ENCODE data around the gene FGF7. TPM values are rescaled to one million over a fixed set of nuclear protein-coding genes. Genes with fewer than 3 reads are reported as not detected.

FGF7 gene
- total RNA-seq, 1 donor from 2014 or later = not detected

GRCh38 chr15:49441356-49441755, 18.3 kb downstream of the FGF7 start:
- DNase-seq (ENCODE audit: low read depth) = no peak
- Histone ChIP-seq H3K4me3 (ENCODE audit: low read depth, low read length) (no peak overlapping the region), H3K27me3 (ENCODE audit: control insufficient read depth, insufficient read depth, low read length) (no peaks in the 10 kb centered on the region), H3K36me3 (ENCODE audit: control insufficient read depth, insufficient read depth, low read length) (no peaks in the 10 kb centered on the region)
- TF ChIP-seq CTCF (IDR thresholded peaks at IDR 0.05; ENCODE audit: insufficient read depth, low read length, poor library complexity, severe bottlenecking) = no peak

GRCh38 chr15:49441816-49442215, 18.8 kb downstream of the FGF7 start:
- Histone ChIP-seq H3K4me3 (ENCODE audit: low read depth, low read length) (no peak overlapping the region), H3K27me3 (ENCODE audit: control insufficient read depth, insufficient read depth, low read length) (no peaks in the 10 kb centered on the region)

GRCh38 chr15:49452595-49452994, 29.6 kb downstream of the FGF7 start:
- no peaks in the 10 kb centered on the region for H3K36me3 ChIP-seq (ENCODE audit: control insufficient read depth, insufficient read depth, low read length)
- no peaks in the 10 kb centered on the region for H3K27me3 ChIP-seq (ENCODE audit: control insufficient read depth, insufficient read depth, low read length)
- DNase-seq (ENCODE audit: low read depth) = no peak
- no peak overlapping the region for H3K4me3 ChIP-seq (ENCODE audit: low read depth, low read length)
- no peak for TF ChIP-seq CTCF (IDR thresholded peaks at IDR 0.05; ENCODE audit: insufficient read depth, low read length, poor library complexity, severe bottlenecking)

More at GRCh38 chr15:49441816-49442215, 18.8 kb downstream of the FGF7 start:
- no peak for DNase-seq (ENCODE audit: low read depth)
- TF ChIP-seq CTCF (IDR thresholded peaks at IDR 0.05; ENCODE audit: insufficient read depth, low read length, poor library complexity, severe bottlenecking) = no peak
- H3K36me3 ChIP-seq (ENCODE audit: control insufficient read depth, insufficient read depth, low read length) = no peaks in the 10 kb centered on the region

DNA sequence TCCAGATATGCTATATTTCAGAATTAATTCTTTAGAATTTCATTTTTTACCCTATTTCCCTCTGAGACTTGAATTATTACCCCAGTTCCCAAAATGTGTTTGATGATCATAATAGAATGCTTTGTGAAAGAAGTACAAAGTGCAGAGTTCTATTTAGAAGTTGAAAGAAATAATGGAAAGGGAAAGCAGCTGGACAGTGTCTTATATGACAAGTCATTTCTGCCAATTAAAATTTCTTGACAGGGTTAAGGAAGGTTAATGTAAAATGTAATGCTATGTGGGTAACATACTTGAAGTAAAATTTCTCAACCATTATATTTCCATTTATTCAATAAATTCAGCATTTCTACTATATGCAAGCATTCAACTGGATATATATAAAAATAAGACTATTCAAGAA, 33.1 kb downstream of the FGF7 start:
- no peaks in the 10 kb centered on the region for H3K36me3 ChIP-seq (ENCODE audit: control insufficient read depth, insufficient read depth, low read length)
- no peak overlapping the region for H3K4me3 ChIP-seq (ENCODE audit: low read depth, low read length)
- H3K27me3 ChIP-seq (ENCODE audit: control insufficient read depth, insufficient read depth, low read length) = no peaks in the 10 kb centered on the region
- no peak for TF ChIP-seq CTCF (IDR thresholded peaks at IDR 0.05; ENCODE audit: insufficient read depth, low read length, poor library complexity, severe bottlenecking)
- no peak for DNase-seq (ENCODE audit: low read depth)

GRCh38 chr15:49458145-49458544, 35.1 kb downstream of the FGF7 start:
- no peak for TF ChIP-seq CTCF (IDR thresholded peaks at IDR 0.05; ENCODE audit: insufficient read depth, low read length, poor library complexity, severe bottlenecking)
- DNase-seq (ENCODE audit: low read depth) = no peak
- H3K27me3 ChIP-seq (ENCODE audit: control insufficient read depth, insufficient read depth, low read length) = no peaks in the 10 kb centered on the region
- no peak overlapping the region for H3K4me3 ChIP-seq (ENCODE audit: low read depth, low read length)
- no peaks in the 10 kb centered on the region for H3K36me3 ChIP-seq (ENCODE audit: control insufficient read depth, insufficient read depth, low read length)

DNA sequence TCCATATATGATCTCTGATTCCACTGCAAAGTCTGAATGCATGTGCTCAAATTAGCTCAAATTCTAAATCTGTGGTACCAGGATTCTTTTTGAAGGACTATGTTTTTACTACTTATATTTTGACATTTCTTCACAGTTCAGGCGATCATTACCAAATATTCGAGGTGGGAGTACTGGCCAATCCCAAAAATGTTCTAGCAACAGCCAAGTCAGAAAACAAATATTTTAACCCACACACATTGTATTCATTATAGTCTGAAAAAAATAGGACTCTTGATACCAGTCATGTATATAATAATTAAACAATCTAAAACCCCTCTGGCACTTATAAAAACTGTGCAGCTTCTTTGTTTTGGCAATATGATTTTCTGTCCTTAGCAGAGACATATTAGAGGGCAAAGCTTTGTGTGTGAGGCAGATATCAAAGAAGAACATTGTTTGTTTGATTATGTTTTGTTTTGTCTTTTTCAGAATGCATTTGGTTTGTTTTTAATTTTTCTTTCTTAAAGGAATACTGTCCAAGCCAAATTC, 37.4 kb downstream of the FGF7 start:
- Histone ChIP-seq H3K36me3 (ENCODE audit: control insufficient read depth, insufficient read depth, low read length) (no peaks in the 10 kb centered on the region), H3K4me3 (ENCODE audit: low read depth, low read length) (no peak overlapping the region), H3K27me3 (ENCODE audit: control insufficient read depth, insufficient read depth, low read length) (no peaks in the 10 kb centered on the region)
- no peak for TF ChIP-seq CTCF (IDR thresholded peaks at IDR 0.05; ENCODE audit: insufficient read depth, low read length, poor library complexity, severe bottlenecking)
- no peak for DNase-seq (ENCODE audit: low read depth)

All from kidney epithelial cell (primary cell).